CD4-positive, alpha-beta T cell (primary cell): ENCODE measurements around the gene PIK3CG. TPM values are rescaled to one million over a fixed set of nuclear protein-coding genes. Genes with fewer than 3 reads are reported as not detected.

Source experiments
- ATAC-seq: fragments of 200-7000 bp; cut with Tn5 transposase; one replicate; pipeline ENCODE4 v1.10.0; 2022; ENCODE audit warnings: mild to moderate bottlenecking; ENCODE audit not compliant: poor library complexity
- CTCF ChIA-PET: fragments of 350-600 bp; sonication (Branson Sonifier 250); formaldehyde crosslinking; loops from one replicate; lab custom pipeline; 2021; ENCODE audit warnings: antibody characterized with exemption, inconsistent platforms; lab: Charles Lee
- POLR2A ChIA-PET: fragments of 350-600 bp; sonication (Branson Sonifier 250); formaldehyde crosslinking; loops from one replicate; lab custom pipeline; 2021; ENCODE audit warnings: antibody characterized with exemption, inconsistent platforms; lab: Charles Lee
- DNase-seq, 14 experiments: peaks; one replicate each; pipeline ENCODE4 v3.0.0-alpha.2; 2013 to 2020; ENCODE audit warnings: mixed read lengths in 2 of 14
- H3K27ac ChIP-seq, 2 donors: one replicate each; pipeline versions ENCODE4 v1.5.1 to v1.7.0; 2013; ENCODE audit warnings: low read length in 2 of 2, low read depth in 1 of 2, mild to moderate bottlenecking in 1 of 2
- H3K27me3 ChIP-seq, 2 experiments: 1 replicate in 1 of 2; 2 replicates in 1 of 2; pipeline versions ENCODE4 v1.6.1 to v1.7.0; 2013; ENCODE audit warnings: low read length in 2 of 2, control low read depth in 1 of 2, mild to moderate bottlenecking in 1 of 2, moderate library complexity in 1 of 2; ENCODE audit not compliant: insufficient read depth in 2 of 2, control insufficient read depth in 1 of 2
- H3K36me3 ChIP-seq: one replicate; pipeline ENCODE4 v1.6.1; 2013; ENCODE audit warnings: low read length, control low read depth; ENCODE audit not compliant: insufficient read depth
- H3K4me1 ChIP-seq: one replicate; pipeline ENCODE4 v1.6.1; 2013; ENCODE audit warnings: low read length, control low read depth; ENCODE audit not compliant: insufficient read depth
- H3K4me3 ChIP-seq: one replicate; pipeline ENCODE4 v1.5.1; 2013; ENCODE audit warnings: mild to moderate bottlenecking, low read length, moderate library complexity
- H3K9me3 ChIP-seq, 2 experiments: 1 replicate in 1 of 2; 2 replicates in 1 of 2; pipeline versions ENCODE4 v1.6.1 to v1.7.0; 2013; ENCODE audit warnings: low read length in 2 of 2, mild to moderate bottlenecking in 2 of 2, control low read depth in 1 of 2, moderate library complexity in 1 of 2; ENCODE audit not compliant: control insufficient read depth in 1 of 2, insufficient read depth in 1 of 2
- H3K27ac Mint-ChIP-seq: one replicate; pipeline ENCODE4 v1.8.0; 2020; ENCODE audit warnings: mixed read lengths
- H3K27me3 Mint-ChIP-seq: one replicate; pipeline ENCODE4 v1.8.0; 2021; ENCODE audit warnings: mixed read lengths
- H3K36me3 Mint-ChIP-seq: one replicate; pipeline ENCODE4 v1.8.0; 2021; ENCODE audit warnings: low read depth, mixed read lengths
- H3K4me1 Mint-ChIP-seq: one replicate; pipeline ENCODE4 v1.8.0; 2021; ENCODE audit warnings: low read depth, mixed read lengths
- H3K4me3 Mint-ChIP-seq: one replicate; pipeline ENCODE4 v1.8.0; 2020; ENCODE audit warnings: mild to moderate bottlenecking, mixed read lengths
- H3K9me3 Mint-ChIP-seq: one replicate; pipeline ENCODE4 v1.8.0; 2020; ENCODE audit warnings: mixed read lengths
- CTCF ChIP-seq: fragments of 200-600 bp; IDR thresholded peaks from one replicate; pipeline ENCODE4 v1.8.0; 2022; ENCODE audit warnings: antibody characterized with exemption, mild to moderate bottlenecking
- intact Hi-C, 2 experiments: fragments of 100-400 bp; cut with DNase I in 1 of 2; cut with micrococcal nuclease in 1 of 2; formaldehyde crosslinking; loops; one replicate each; pipeline versions ENCODE4 v1.15.1 to v1.9.0; 2023 to 2025; cut with DNase I, micrococcal nuclease
- total RNA-seq, 174 experiments: library from RNA in 2 of 174; stranded (reverse) in 2 of 174; gene quantifications; one replicate each; pipeline ENCODE4 v1.2.3 and lab custom pipeline; 2021 to 2026

The PIK3CG gene
- total RNA-seq, 2 experiments from 2014 or later: 20.8 to 21.2 TPM

- no peaks in the 10 kb centered on the region for H3K9me3 ChIP-seq
- ChIA-PET CTCF (no interaction called here), POLR2A (no interaction called here)
- DNase-seq: no peak
- H3K4me1 ChIP-seq: no peaks in the 10 kb centered on the region
- H3K36me3 ChIP-seq: no peaks in the 10 kb centered on the region
- intact Hi-C loops: no loop called here
- no peak for ATAC-seq
- Mint-ChIP-seq H3K4me1 (no peaks in the 10 kb centered on the region), H3K9me3 (no peaks in the 10 kb centered on the region), H3K27ac (no peak overlapping the region), H3K27me3 (no peaks in the 10 kb centered on the region), H3K4me3 (no peak overlapping the region), H3K36me3 (peaks cover 4% of the 10 kb centered on the region)
- TF ChIP-seq CTCF: no peak
- no peaks in the 10 kb centered on the region for H3K27me3 ChIP-seq
- H3K27ac ChIP-seq: no peak overlapping the region
- H3K4me3 ChIP-seq: no peak overlapping the region
Measured at GRCh38 chr7:106938803-106939202, 73.7 kb downstream of the PIK3CG start.

GRCh38 chr7:106944035-106944665 lies 79.1 kb downstream of the PIK3CG start:
- intact Hi-C loops: loop anchor here (2.0 to 10.0 kb wide), 2 partner anchors 149 to 781 kb away; no protein-coding TSS in a partner anchor
- no peaks in the 10 kb centered on the region for H3K4me1 Mint-ChIP-seq
- Histone ChIP-seq H3K27ac (no peak overlapping the region), H3K36me3 (no peaks in the 10 kb centered on the region), H3K4me3 (no peak overlapping the region), H3K4me1 (no peaks in the 10 kb centered on the region), H3K27me3 (no peaks in the 10 kb centered on the region), H3K9me3 (no peaks in the 10 kb centered on the region)
- H3K27ac Mint-ChIP-seq: no peak overlapping the region
- no peaks in the 10 kb centered on the region for H3K36me3 Mint-ChIP-seq
- H3K27me3 Mint-ChIP-seq: no peaks in the 10 kb centered on the region
- no peak for ATAC-seq
- DNase-seq: no peak
- ChIA-PET CTCF (no interaction called here), POLR2A (no interaction called here)
- no peaks in the 10 kb centered on the region for H3K9me3 Mint-ChIP-seq
- no peak for TF ChIP-seq CTCF
- H3K4me3 Mint-ChIP-seq: no peak overlapping the region

GRCh38 chr7:106947244-106947728 lies 82.2 kb downstream of the PIK3CG start:
- no peak overlapping the region for H3K4me3 Mint-ChIP-seq
- H3K36me3 ChIP-seq: no peaks in the 10 kb centered on the region
- ATAC-seq: peak; percentile 59
- intact Hi-C loops: loop anchor here (1.0 to 10.0 kb wide), 2 partner anchors 203 to 778 kb away; no protein-coding TSS in a partner anchor
- no peaks in the 10 kb centered on the region for H3K27me3 ChIP-seq
- no peaks in the 10 kb centered on the region for H3K4me1 Mint-ChIP-seq
- ChIA-PET CTCF (interaction anchor here (0.8 to 0.9 kb wide), 2 partner anchors 202 to 203 kb away, joined by 3 read pairs; no protein-coding TSS in a partner anchor), POLR2A (interaction anchor here (0.6 to 1.0 kb wide), 2 partner anchors 179 to 203 kb away, joined by 4 to 5 read pairs; no protein-coding TSS in a partner anchor)
- H3K4me1 ChIP-seq: no peaks in the 10 kb centered on the region
- no peak overlapping the region for H3K4me3 ChIP-seq
- H3K9me3 Mint-ChIP-seq: no peaks in the 10 kb centered on the region
- no peaks in the 10 kb centered on the region for H3K36me3 Mint-ChIP-seq
- DNase-seq: peak in 8 of 14 experiments; percentile 5 to 66 (median 30)
- TF ChIP-seq CTCF: peak; percentile 33
- H3K27ac ChIP-seq: no peak overlapping the region
- H3K27ac Mint-ChIP-seq: no peak overlapping the region
- no peaks in the 10 kb centered on the region for H3K27me3 Mint-ChIP-seq
- no peaks in the 10 kb centered on the region for H3K9me3 ChIP-seq
